Motor neuron (in vitro differentiated cells): ENCODE measurements around the gene POGK. TPM values are rescaled to one million over a fixed set of nuclear protein-coding genes. Genes with fewer than 3 reads are reported as not detected.

ENCODE experiments used
- ATAC-seq, 8 experiments: fragments of 200-7000 bp; cut with Tn5 transposase; replicated peaks in 6 of 8; 2 replicates each; pipeline ENCODE4 v1.8.0; 2021; ENCODE audit warnings: mild to moderate bottlenecking in 8 of 8, moderate library complexity in 8 of 8
- H3K27ac ChIP-seq, 2 donors: fragments of 250-450 bp; sonication (Bioruptor Pico); 2 replicates each; pipeline ENCODE4 v1.9.0; 2021; ENCODE audit warnings: antibody characterized with exemption in 2 of 2, mild to moderate bottlenecking in 2 of 2, moderate library complexity in 1 of 2
- H3K4me1 ChIP-seq, 2 donors: fragments of 250-450 bp; sonication (Bioruptor Pico); replicated peaks in 1 of 2; 2 replicates each; pipeline ENCODE4 v1.6.1; 2021; ENCODE audit warnings: antibody characterized with exemption in 2 of 2, mild to moderate bottlenecking in 2 of 2, moderate library complexity in 1 of 2
- H3K4me3 ChIP-seq, 5 donors: fragments of 250-450 bp; sonication (Bioruptor Pico); 2 replicates each; pipeline ENCODE4 v1.9.0; 2021; ENCODE audit warnings: antibody characterized with exemption in 5 of 5, mild to moderate bottlenecking in 5 of 5, moderate library complexity in 4 of 5
- WGBS, 10 experiments: fragments of 450-650 bp; shearing (Covaris generic); methylation state at CpG; one replicate each; pipeline ENCODE4 v1.0.0; 2022; 5-methylcytosine and 5-hydroxymethylcytosine counted together
- in situ Hi-C, 9 experiments: fragments of 400-800 bp; cut with MboI; loops; one replicate each; pipeline ENCODE4 v1.15.0; 2021; ENCODE audit warnings: low sequenced_read_pairs in 9 of 9, low pct_unique_long_range_greater_than_20kb in 2 of 9; ENCODE audit not compliant: unreplicated experiment in 9 of 9
- total RNA-seq, 8 experiments: library from RNA; unstranded; fragments of 300-600 nt; gene quantifications; 2 replicates each; pipeline versions ENCODE4 v1.2.3 to v1.2.4, GENCODE V29; 2022

POGK gene
- total RNA-seq, 8 experiments from 2014 or later: 16.7 to 57.8 (median 33.9) TPM

- H3K27ac ChIP-seq: peak overlapping the region; percentile 86 to 92
- H3K4me1 ChIP-seq: peaks cover 19 to 20% of the 10 kb centered on the region in 2 donors
- ATAC-seq: no peak
- 30 to 88% (median 68%) methylated on average over 2 to 14 of the region's 16 CpGs for WGBS, 10 experiments
- peak overlapping the region; percentile 49 to 71 (median 62) for H3K4me3 ChIP-seq
- in situ Hi-C loops: no loop called here
Observed at GRCh38 chr1:166840309-166841274, 1.3 kb downstream of the POGK start.

DNA sequence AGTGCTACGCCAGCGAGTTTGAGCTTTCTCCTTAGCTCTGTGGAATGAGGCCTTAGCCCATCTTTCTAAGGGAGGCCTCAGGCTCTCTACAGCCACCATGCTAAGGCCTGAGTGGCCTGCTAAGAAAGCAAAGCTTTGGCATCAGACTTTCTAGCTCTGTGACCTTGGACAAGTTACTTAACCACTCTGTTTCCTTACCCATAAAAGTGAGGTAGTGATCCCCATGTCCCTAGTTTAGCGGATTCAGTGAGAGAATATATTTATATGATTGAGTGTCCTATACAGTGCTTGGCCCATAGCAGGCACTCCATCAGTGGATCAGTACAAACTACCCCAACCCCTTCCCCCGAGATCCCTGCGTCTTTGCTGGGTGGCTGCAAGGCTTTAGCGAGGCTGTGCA lies 4.0 kb downstream of the POGK start:
- in situ Hi-C loops: no loop called here
- ATAC-seq: no peak
- Histone ChIP-seq H3K27ac (no peak overlapping the region), H3K4me1 (peaks cover 14% of the 10 kb centered on the region in 2 donors), H3K4me3 (no peak overlapping the region)
- WGBS, 10 experiments: 50 to 100% (median 96%) methylated on average over 1 to 6 of the region's 6 CpGs; no CpG with 5 or more reads in 2 of the 10 experiments

- H3K27ac ChIP-seq: no peak overlapping the region
- peaks cover 11 to 12% of the 10 kb centered on the region in 2 donors for H3K4me1 ChIP-seq
- WGBS, 10 experiments: 81 to 100% (median 100%) methylated on average over 1 to 6 of the region's 7 CpGs; no CpG with 5 or more reads in 3 of the 10 experiments
- in situ Hi-C loops: no loop called here
- H3K4me3 ChIP-seq: no peak overlapping the region
- no peak for ATAC-seq
Observed at GRCh38 chr1:166843769-166844596, 4.7 kb downstream of the POGK start.

- Histone ChIP-seq H3K4me3 (no peak overlapping the region), H3K27ac (no peak overlapping the region), H3K4me1 (peaks cover 11 to 12% of the 10 kb centered on the region in 2 donors)
- no peak for ATAC-seq
- in situ Hi-C loops: no loop called here
- WGBS, 10 experiments: 40 to 87% (median 77%) methylated on average over 1 to 7 of the region's 7 CpGs; no CpG with 5 or more reads in 2 of the 10 experiments
Observed at GRCh38 chr1:166844791-166845190, 5.5 kb downstream of the POGK start.

DNA sequence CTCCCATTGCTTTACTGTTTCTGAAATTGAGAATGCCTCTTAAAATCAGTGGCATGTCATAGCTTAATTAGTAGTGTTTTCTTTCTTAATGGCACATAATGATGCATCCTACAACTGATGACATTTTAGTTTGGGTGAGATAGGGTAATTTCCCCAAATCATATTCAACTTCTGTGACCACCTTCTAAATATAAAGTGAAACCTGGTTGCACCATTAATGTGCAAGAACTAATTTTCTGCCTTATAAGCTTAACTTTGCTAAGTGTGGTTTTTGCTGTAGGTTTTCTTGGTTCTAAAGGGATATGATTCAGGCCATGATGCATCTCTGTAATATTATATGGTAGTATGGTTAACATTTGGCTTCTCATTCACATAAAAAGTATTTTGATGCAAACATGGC lies 8.9 kb downstream of the POGK start:
- Histone ChIP-seq H3K4me3 (no peak overlapping the region), H3K4me1 (no peaks in the 10 kb centered on the region), H3K27ac (no peak overlapping the region)
- ATAC-seq: no peak
- in situ Hi-C loops: no loop called here

GRCh38 chr1:166849135-166849534 lies 9.9 kb downstream of the POGK start:
- no peak overlapping the region for H3K4me3 ChIP-seq
- in situ Hi-C loops: no loop called here
- 77 to 100% (median 97%) methylated on average over 1 to 20 of the region's 20 CpGs for WGBS, 10 experiments
- no peaks in the 10 kb centered on the region for H3K4me1 ChIP-seq
- no peak overlapping the region for H3K27ac ChIP-seq
- no peak for ATAC-seq

- in situ Hi-C loops: no loop called here
- Histone ChIP-seq H3K4me1 (no peaks in the 10 kb centered on the region), H3K4me3 (no peak overlapping the region), H3K27ac (no peak overlapping the region)
- 0 to 86% (median 10%) methylated on average over 1 of the region's 1 CpG; no CpG with 5 or more reads in 5 of the 10 experiments for WGBS, 10 experiments
- no peak for ATAC-seq
Observed at GRCh38 chr1:166852918-166853317, 13.6 kb downstream of the POGK start.

DNA sequence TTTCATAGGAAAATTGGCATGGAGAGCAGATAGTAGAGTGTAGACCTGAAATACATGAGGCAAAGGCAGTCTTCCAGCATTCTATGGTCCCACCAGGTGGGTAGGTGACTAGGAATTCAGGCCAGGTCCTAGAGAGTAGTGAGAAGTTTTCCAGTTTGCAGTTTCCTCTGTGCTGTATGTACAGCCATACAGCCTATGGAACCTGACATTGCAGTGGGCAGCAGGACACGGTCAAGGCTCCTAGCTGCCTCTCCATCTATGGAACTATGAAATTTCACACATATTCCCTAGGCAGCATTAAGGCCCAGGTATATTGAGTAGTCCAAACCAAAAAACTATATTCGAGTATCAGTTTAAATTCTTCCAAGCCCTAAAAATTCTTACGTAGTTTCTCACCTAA lies 16.3 kb downstream of the POGK start:
- Histone ChIP-seq H3K4me1 (no peaks in the 10 kb centered on the region), H3K4me3 (no peak overlapping the region), H3K27ac (no peak overlapping the region)
- in situ Hi-C loops: no loop called here
- no peak for ATAC-seq
- 75 to 100% (median 94%) methylated on average over 2 to 3 of the region's 3 CpGs; no CpG with 5 or more reads in 3 of the 10 experiments for WGBS, 10 experiments

DNA sequence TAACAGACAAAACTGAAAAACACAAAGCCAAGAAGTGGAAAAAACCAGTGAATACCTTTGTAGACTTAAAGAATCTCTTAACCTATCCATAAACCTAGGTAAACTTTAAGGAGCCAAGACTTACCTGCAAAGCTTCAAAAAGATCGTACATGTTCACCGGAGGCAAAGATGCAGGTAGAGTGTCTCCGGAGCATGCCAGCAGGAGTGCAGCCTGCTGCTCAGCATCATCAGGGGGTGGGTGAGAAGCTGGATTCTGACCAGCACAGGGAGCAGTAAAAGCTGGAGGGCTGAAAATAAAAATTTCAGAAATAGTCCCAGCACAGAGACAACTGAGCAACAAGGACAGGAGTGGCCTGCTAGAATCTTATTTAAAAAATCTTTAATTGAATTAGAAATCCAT lies 18.7 kb downstream of the POGK start:
- peak in 1 of 8 experiments; percentile 16 for ATAC-seq
- H3K27ac ChIP-seq: no peak overlapping the region
- H3K4me3 ChIP-seq: no peak overlapping the region
- in situ Hi-C loops: no loop called here
- no peaks in the 10 kb centered on the region for H3K4me1 ChIP-seq
- 82 to 100% (median 95%) methylated on average over 1 to 3 of the region's 3 CpGs for WGBS, 10 experiments

DNA sequence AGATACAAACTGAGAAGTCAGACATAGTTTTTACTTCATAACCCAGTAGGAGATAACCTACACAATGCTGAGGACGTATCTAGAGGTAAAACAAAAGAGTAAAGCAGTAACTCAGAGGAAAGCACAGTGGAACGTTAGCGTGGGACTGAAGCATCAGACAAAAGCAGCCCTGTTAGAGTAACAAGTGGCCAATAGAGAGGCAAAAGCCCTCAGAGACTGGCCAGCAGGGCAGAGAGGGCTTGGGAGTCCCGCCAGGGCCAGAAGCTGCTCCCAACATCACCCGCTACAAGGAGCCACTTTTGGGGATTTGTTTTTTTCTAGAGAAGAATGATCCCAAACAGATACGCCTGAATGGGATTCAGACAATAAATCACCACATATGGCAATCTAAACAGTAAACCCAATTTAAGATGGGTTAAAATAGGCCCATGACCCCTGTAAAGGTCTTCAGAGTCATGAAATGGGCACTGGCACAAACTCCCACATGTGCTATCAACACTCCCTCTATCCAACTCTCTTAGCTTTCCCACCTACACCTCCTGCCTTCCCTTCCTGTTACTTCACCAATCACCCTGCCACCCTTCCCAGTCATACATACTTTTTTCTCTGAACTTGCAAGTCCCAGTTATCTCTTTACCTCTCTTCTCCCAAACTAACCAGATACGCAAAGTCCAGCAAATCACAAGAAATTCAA lies 19.6 kb downstream of the POGK start:
- no peak overlapping the region for H3K27ac ChIP-seq
- H3K4me3 ChIP-seq: no peak overlapping the region
- in situ Hi-C loops: no loop called here
- WGBS, 10 experiments: 61 to 94% (median 78%) methylated on average over 2 to 7 of the region's 7 CpGs
- no peaks in the 10 kb centered on the region for H3K4me1 ChIP-seq
- peak in 1 of 8 experiments; percentile 37 for ATAC-seq

- Histone ChIP-seq H3K27ac (no peak overlapping the region), H3K4me1 (no peaks in the 10 kb centered on the region), H3K4me3 (no peak overlapping the region)
- in situ Hi-C loops: no loop called here
- ATAC-seq: no peak
- WGBS, 10 experiments: 33 to 100% (median 82%) methylated on average over 1 to 5 of the region's 5 CpGs; no CpG with 5 or more reads in 4 of the 10 experiments
Observed at GRCh38 chr1:166859597-166859996, 20.3 kb downstream of the POGK start.

DNA sequence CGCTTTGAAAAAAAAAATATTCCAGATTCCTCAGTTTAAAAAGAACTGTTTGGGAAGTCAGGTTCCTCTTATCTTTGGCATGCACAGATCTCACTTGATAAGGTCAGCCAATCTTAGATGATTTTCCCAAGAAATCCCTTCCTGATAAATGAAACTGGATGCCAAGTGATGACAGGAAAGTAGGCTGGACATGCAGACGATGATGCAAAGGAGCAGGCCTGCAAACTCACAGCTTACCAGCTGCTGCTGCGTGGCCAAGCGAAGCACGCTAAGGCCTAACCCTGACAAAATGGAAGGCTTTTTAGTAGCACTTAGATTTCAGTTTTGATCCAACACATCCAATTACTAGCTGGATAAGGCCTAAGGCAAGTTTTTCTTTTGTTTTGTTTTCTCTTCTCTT lies 26.7 kb downstream of the POGK start:
- in situ Hi-C loops: no loop called here
- H3K27ac ChIP-seq: no peak overlapping the region
- peaks cover 4 to 7% of the 10 kb centered on the region in 2 donors for H3K4me1 ChIP-seq
- no peak for ATAC-seq
- H3K4me3 ChIP-seq: no peak overlapping the region
- 67 to 100% (median 98%) methylated on average over 1 to 5 of the region's 5 CpGs for WGBS, 10 experiments

- in situ Hi-C loops: no loop called here
- H3K4me3 ChIP-seq: no peak overlapping the region
- peaks cover 4 to 7% of the 10 kb centered on the region in 2 donors for H3K4me1 ChIP-seq
- 58 to 100% (median 89%) methylated on average over 1 to 7 of the region's 7 CpGs; no CpG with 5 or more reads in 2 of the 10 experiments for WGBS, 10 experiments
- no peak for ATAC-seq
- no peak overlapping the region for H3K27ac ChIP-seq
Observed at GRCh38 chr1:166868639-166869038, 29.4 kb downstream of the POGK start.
